Fibroblast of mammary gland (primary cell): Measurements from ENCODE around the gene ANK2.

Experiments used
- DNase-seq: peaks from one replicate; pipeline ENCODE4 v3.0.0-alpha.2; 2010; ENCODE audit warnings: low read depth
- H3K4me3 ChIP-seq: 2 replicates; pipeline ENCODE4 v1.5.1; 2011; ENCODE audit warnings: low read depth, mild to moderate bottlenecking, low read length, moderate library complexity; ENCODE audit not compliant: control insufficient read depth
- TF ChIP-seq, protein P1 (sequence below): conservative IDR thresholded peaks from 2 replicates; pipeline ENCODE4 v1.5.1; 2011; ENCODE audit warnings: low read depth, low read length, inconsistent platforms; ENCODE audit not compliant: control insufficient read depth, insufficient read depth

ANK2 gene

DNA sequence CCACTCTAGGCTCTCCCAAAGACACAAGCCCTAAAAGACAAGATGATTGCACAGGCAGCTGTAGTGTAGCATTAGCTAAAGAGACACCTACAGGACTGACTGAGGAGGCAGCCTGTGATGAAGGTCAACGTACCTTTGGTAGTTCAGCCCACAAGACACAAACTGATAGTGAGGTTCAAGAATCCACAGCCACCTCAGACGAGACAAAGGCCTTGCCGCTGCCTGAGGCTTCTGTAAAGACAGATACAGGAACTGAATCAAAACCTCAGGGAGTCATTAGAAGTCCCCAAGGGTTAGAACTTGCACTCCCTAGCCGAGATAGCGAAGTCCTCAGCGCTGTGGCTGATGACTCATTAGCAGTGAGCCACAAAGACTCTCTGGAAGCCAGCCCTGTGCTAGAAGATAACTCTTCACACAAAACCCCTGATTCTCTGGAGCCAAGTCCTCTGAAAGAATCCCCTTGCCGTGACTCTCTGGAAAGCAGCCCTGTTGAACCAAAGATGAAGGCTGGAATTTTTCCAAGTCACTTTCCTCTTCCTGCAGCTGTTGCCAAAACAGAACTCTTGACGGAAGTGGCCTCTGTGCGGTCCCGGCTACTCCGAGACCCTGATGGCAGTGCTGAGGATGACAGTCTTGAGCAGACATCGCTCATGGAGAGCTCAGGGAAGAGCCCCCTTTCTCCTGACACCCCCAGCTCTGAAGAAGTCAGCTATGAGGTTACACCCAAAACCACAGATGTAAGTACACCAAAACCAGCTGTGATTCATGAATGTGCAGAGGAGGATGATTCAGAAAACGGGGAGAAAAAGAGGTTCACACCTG lies 306.3 kb downstream of the ANK2 start:
- TF ChIP-seq, protein P1, sequence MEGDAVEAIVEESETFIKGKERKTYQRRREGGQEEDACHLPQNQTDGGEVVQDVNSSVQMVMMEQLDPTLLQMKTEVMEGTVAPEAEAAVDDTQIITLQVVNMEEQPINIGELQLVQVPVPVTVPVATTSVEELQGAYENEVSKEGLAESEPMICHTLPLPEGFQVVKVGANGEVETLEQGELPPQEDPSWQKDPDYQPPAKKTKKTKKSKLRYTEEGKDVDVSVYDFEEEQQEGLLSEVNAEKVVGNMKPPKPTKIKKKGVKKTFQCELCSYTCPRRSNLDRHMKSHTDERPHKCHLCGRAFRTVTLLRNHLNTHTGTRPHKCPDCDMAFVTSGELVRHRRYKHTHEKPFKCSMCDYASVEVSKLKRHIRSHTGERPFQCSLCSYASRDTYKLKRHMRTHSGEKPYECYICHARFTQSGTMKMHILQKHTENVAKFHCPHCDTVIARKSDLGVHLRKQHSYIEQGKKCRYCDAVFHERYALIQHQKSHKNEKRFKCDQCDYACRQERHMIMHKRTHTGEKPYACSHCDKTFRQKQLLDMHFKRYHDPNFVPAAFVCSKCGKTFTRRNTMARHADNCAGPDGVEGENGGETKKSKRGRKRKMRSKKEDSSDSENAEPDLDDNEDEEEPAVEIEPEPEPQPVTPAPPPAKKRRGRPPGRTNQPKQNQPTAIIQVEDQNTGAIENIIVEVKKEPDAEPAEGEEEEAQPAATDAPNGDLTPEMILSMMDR = peak; percentile 26
- DNase-seq = peak; percentile 96
- peak overlapping the region; percentile 10 for H3K4me3 ChIP-seq

- TF ChIP-seq, protein P1 = no peak
- DNase-seq = no peak
- no peak overlapping the region for H3K4me3 ChIP-seq
These were observed 307.0 kb downstream of the ANK2 start for GRCh38 chr4:113356453-113356852.

GRCh38 chr4:113358784-113359183 lies 309.3 kb downstream of the ANK2 start:
- no peak for DNase-seq
- TF ChIP-seq, protein P1 = no peak
- no peak overlapping the region for H3K4me3 ChIP-seq

DNA sequence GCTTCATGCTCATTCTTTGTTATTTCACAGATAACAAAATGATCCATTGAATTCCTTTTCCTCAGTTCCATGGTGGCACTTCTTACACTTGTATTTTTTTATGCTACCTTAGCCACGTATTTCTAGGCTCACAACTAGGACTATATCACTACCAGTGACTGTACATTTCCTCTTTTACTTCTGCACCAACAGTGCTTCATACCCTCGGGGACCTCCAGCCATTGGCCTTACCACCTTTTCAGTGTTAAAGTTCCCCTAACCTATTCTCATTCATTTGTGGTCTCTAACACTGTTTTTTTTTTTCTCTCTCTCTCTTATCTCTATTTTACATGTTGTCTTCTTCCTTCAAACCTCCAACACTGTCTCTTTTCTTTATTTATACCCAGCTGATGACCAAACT lies 315.9 kb downstream of the ANK2 start:
- H3K4me3 ChIP-seq = no peak overlapping the region
- no peak for DNase-seq
- TF ChIP-seq, protein P1 = no peak

GRCh38 chr4:113368056-113368455 lies 318.6 kb downstream of the ANK2 start:
- TF ChIP-seq, protein P1 = no peak
- peak; percentile 91 for DNase-seq
- H3K4me3 ChIP-seq = no peak overlapping the region

- H3K4me3 ChIP-seq = no peak overlapping the region
- no peak for DNase-seq
- TF ChIP-seq, protein P1 = no peak
These were observed 321.7 kb downstream of the ANK2 start for GRCh38 chr4:113371111-113371510.

DNA sequence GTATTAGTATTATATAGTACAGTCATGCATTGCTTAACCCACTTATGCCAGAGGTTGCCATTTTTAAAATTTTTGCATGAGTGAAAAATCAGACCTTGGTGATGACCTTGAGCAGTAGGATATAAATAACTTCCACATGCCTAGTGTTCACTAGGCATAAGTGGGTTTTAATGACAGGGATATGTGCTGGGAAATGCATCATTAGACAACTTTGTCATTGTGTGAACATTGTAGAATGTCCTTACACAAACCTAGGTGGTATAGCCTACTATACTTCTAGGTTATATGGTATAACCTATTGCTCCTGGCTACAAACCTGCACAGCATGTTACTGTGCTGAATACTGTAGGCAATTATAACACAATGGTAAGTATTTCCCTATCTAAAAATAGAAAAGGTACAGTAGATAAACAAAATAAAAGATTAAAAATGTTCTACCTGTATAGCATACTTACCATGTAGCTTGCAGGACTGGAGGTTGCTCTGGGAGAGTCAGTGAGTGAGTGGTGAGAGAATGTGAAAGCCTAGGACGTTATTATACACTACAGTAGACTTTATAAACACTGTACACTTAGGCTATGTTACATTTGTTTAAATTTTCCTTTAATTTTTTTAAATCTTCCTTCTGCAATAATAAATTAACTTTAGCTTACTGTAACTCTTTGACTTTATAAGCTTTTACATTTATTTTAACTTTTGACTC lies 326.7 kb downstream of the ANK2 start:
- no peak overlapping the region for H3K4me3 ChIP-seq
- no peak for DNase-seq
- TF ChIP-seq, protein P1 = no peak
